Kidney epithelial cell (primary cell): ENCODE results near the gene EFR3B. TPM values are rescaled to one million over a fixed set of nuclear protein-coding genes. Genes with fewer than 3 reads are reported as not detected.
A peak's percentile ranks its signal among the peaks of the same experiment; 100 is the strongest.
"Not testable (repeated sequence)": the region's sequence is repeated elsewhere in the genome, so short reads cannot be mapped to it uniquely, and the experiment has no call there.

Source experiments
- DNase-seq: peaks from one replicate; pipeline ENCODE4 v3.0.0-alpha.2; 2010; ENCODE audit warnings: low read depth
- H3K27me3 ChIP-seq: 2 replicates; pipeline ENCODE4 v1.6.0; 2011; ENCODE audit warnings: low read length; ENCODE audit not compliant: control insufficient read depth, insufficient read depth
- H3K36me3 ChIP-seq: 2 replicates; pipeline ENCODE4 v1.5.1; 2011; ENCODE audit warnings: low read length; ENCODE audit not compliant: control insufficient read depth, insufficient read depth
- H3K4me3 ChIP-seq: 2 replicates; pipeline ENCODE4 v1.5.1; 2011; ENCODE audit warnings: low read depth, mild to moderate bottlenecking, control low read depth, low read length
- CTCF ChIP-seq: IDR thresholded peaks from 2 replicates; pipeline ENCODE4 v1.5.1; 2011; ENCODE audit warnings: mild to moderate bottlenecking, moderate library complexity, low read length, control low read depth, inconsistent platforms; ENCODE audit not compliant: insufficient read depth, poor library complexity, severe bottlenecking
- total RNA-seq: library from RNA; depleted of rRNA; stranded (reverse); fragments of >200 nt; gene quantifications from 2 replicates; pipeline ENCODE4 v1.2.3, GENCODE V29; 2015

EFR3B gene
- total RNA-seq, 1 donor from 2014 or later: 2.3 TPM

DNA sequence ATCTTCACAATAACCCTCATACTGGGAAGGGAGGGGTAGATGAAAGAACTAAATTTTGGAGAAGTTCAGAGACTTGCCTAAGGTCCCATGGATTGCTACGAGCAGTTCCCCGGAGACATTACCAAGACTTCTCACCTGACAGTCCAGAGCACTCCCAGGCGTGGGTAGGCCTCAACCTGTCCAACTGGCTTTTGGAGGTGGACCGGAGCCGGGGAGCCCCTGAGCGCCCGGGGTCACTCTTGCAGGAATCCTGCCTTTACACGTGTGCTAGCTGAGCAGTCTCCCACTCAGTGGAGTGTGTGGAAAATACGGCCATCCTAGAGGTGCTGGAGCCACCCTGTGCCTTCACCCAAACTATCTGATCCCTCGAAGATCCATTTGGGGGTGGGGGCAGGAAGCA is 118.5 kb downstream of the EFR3B start:
- TF ChIP-seq CTCF: no peak
- DNase-seq: no peak
- no peak overlapping the region for H3K4me3 ChIP-seq
- H3K36me3 ChIP-seq: no peaks in the 10 kb centered on the region
- H3K27me3 ChIP-seq: peaks cover 4% of the 10 kb centered on the region

GRCh38 chr2:25161055-25161781 is 119.3 kb downstream of the EFR3B start:
- H3K36me3 ChIP-seq: no peaks in the 10 kb centered on the region
- H3K4me3 ChIP-seq: peak overlapping the region; percentile 33
- no peak for DNase-seq
- TF ChIP-seq CTCF: no peak
- H3K27me3 ChIP-seq: peaks cover 8% of the 10 kb centered on the region

DNA sequence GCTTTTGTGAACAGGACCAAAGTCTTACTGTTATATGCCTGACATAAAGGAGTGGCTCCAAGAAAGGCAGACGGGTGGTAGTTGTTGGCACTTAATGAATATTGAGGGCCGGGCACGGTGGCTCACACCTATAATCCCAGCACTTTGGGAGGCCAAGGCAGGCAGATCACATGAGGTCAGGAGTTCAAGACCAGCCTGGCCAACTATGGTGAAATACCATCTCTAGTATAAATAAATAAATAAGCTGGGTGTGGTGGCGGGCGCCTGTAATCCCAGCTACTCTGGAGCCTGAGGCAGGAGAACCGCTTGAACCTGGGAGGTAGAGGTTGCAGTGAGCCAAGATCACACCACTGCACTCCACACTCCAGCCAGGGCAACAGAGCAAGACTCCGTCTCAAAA is 120.2 kb downstream of the EFR3B start:
- peaks cover 14% of the 10 kb centered on the region for H3K27me3 ChIP-seq
- not testable (repeated sequence) for DNase-seq, H3K36me3 ChIP-seq, H3K4me3 ChIP-seq

DNA sequence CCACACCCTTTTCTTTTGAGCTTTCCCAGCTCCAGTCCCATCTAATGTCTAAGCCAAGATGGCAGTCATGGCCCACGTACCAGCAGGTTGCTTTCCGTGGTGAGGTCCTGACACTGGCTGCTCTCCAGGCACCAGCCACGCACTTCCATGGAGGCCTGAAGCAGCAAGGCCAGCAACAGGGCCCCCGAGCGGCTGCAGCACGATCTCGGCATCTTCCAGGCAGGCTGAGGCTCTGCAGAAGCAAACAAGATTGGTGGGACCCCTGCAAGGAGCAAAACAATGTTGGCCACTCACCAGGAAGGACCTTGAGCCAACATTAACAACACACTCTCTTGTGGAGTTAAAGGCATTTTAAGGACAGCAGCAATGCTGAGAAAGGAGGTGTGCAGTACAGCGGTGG is 122.7 kb downstream of the EFR3B start:
- Histone ChIP-seq H3K4me3 (no peak overlapping the region), H3K27me3 (peaks cover 39% of the 10 kb centered on the region), H3K36me3 (no peaks in the 10 kb centered on the region)
- TF ChIP-seq CTCF: no peak
- DNase-seq: no peak

- Histone ChIP-seq H3K27me3 (peaks cover 45% of the 10 kb centered on the region), H3K36me3 (no peaks in the 10 kb centered on the region), H3K4me3 (no peak overlapping the region)
- TF ChIP-seq CTCF: peak; percentile 40
- DNase-seq: no peak
These were observed 124.4 kb downstream of the EFR3B start for GRCh38 chr2:25165992-25166875.

DNA sequence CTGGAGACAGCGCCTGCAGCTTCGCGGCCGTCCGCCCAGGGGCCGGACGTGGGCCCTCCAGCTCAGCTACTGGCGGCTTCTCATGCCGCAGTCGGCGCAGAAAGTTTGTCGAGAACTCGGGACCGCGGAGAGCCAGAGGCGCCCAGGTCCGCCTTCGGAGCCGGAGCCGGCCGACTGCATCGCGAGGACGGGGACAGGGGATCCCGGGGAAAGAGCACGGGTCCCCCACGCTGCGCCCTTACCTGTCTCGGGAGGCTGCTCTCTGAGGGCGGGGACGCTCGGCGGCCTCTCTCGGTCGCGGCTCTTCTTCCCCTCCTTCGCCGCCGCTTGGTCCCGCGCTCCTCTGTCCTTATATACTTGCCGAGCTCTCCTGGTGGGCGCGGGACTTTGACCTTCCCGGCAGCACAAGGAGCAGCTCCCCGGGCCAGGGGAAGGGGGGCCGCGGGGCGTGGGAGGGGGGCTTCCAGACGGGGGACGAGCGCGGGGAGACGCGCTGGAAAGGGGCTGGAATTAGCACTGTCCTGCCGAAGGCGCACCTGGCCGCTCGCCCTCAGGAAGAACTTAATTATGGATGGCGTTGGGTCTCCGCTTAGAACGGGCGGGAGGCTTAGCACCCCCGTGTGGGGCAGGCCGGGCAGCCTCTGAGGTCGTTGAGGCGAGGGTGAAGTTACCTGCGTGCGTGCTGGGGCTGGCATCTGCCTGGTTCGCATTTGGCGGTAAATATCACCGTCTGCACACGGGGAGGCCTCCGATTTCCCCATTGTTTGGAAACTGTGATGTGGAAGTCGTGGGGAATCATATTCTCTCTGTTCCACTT is 126.6 kb downstream of the EFR3B start, which contains the start of gene POMC:
TSS of gene POMC (minus strand) at position 325 of the 817 bp plus-strand sequence. CDS start 3,808 bp downstream, outside the sequence.
- DNase-seq: no peak
- peaks cover 45% of the 10 kb centered on the region for H3K27me3 ChIP-seq
- no peak for TF ChIP-seq CTCF
- H3K36me3 ChIP-seq: no peaks in the 10 kb centered on the region
- H3K4me3 ChIP-seq: peak within 1 kb of the TSS; percentile 25
